Naive thymus-derived CD8-positive, alpha-beta T cell (primary cell): Measurements from ENCODE around the gene TGIF2. TPM values are rescaled to one million over a fixed set of nuclear protein-coding genes. Genes with fewer than 3 reads are reported as not detected.

Source experiments
- polyA plus RNA-seq, 3 donors: library from polyadenylated mRNA; unstranded; fragments of 300-500 nt; fragmentation: Illumina TruSeq; gene quantifications; one replicate each; pipeline ENCODE4 v1.2.3, GENCODE V29; 2021
- total RNA-seq, 8 experiments: library from RNA in 2 of 8; stranded (reverse) in 2 of 8; gene quantifications; one replicate each; pipeline ENCODE4 v1.2.3 and lab custom pipeline; 2021 to 2026

Gene TGIF2
- total and polyA plus RNA-seq, 5 experiments from 2014 or later = 25.7 to 38.4 (median 36.8) TPM

Other genes starting within 250 kb of the TGIF2 start
- not detected for gene MYL9, start 32.1 kb upstream of the TGIF2 start, total RNA-seq
- gene MYL9, start 32.1 kb upstream of the TGIF2 start, polyA plus RNA-seq = under 1 TPM in 1 of 3 donors, not detected in 2; 0.05 TPM
- gene RAB5IF, start 32.2 kb downstream of the TGIF2 start, total RNA-seq = 10 to 100 TPM; 58.1 to 59.7 TPM
- gene RAB5IF, start 32.2 kb downstream of the TGIF2 start, polyA plus RNA-seq = 100 to 1,000 TPM; 113 to 141 (median 138) TPM
- 10 to 100 TPM; 34.3 to 34.4 TPM for gene SLA2, start 72.6 kb downstream of the TGIF2 start, total RNA-seq
- 10 to 100 TPM; 18.9 to 22.2 (median 19.1) TPM for gene SLA2, start 72.6 kb downstream of the TGIF2 start, polyA plus RNA-seq
- 10 to 100 TPM; 28.9 to 32.8 TPM for gene NDRG3, start 172.5 kb downstream of the TGIF2 start, total RNA-seq
- gene NDRG3, start 172.5 kb downstream of the TGIF2 start, polyA plus RNA-seq = 10 to 100 TPM; 40.0 to 44.5 (median 40.3) TPM
- gene DSN1, start 200.2 kb downstream of the TGIF2 start, total RNA-seq = 10 to 100 TPM; 12.3 to 12.6 TPM
- 10 to 100 TPM in 1 of 3 donors, 1 to 10 TPM in 2; 8.6 to 10.4 (median 8.7) TPM for gene DSN1, start 200.2 kb downstream of the TGIF2 start, polyA plus RNA-seq